ENCODE measurements around the gene TRIM8. TPM values are rescaled to one million over a fixed set of nuclear protein-coding genes. Genes with fewer than 3 reads are reported as not detected.

The TRIM8 gene
- total RNA-seq, 1 donor from 2014 or later, result 219 TPM

GRCh38 chr10:102629661-102630614, 14.3 kb upstream of the TRIM8 start:
- peak; percentile 49 for DNase-seq (ENCODE audit: low spot score)
- no peaks in the 10 kb centered on the region for H3K9me3 Mint-ChIP-seq (ENCODE audit: unreplicated experiment)
- H3K36me3 Mint-ChIP-seq (ENCODE audit: low read depth, unreplicated experiment), result peaks cover 22% of the 10 kb centered on the region
- H3K4me3 Mint-ChIP-seq (ENCODE audit: unreplicated experiment), result peak overlapping the region; percentile 79
- peaks cover 85% of the 10 kb centered on the region for H3K4me1 Mint-ChIP-seq (ENCODE audit: unreplicated experiment)
- H3K27me3 Mint-ChIP-seq (ENCODE audit: unreplicated experiment), result peaks cover 13% of the 10 kb centered on the region
- TF ChIP-seq CTCF (IDR thresholded peaks at IDR 0.05; ENCODE audit: unreplicated experiment), result no peak
- H3K27ac Mint-ChIP-seq (ENCODE audit: unreplicated experiment), result peak overlapping the region; percentile 48

- H3K4me3 Mint-ChIP-seq (ENCODE audit: unreplicated experiment), result peak overlapping the region; percentile 79
Observed at GRCh38 chr10:102630663-102631062, 13.6 kb upstream of the TRIM8 start.

GRCh38 chr10:102631525-102632393, 12.5 kb upstream of the TRIM8 start:
- H3K9me3 Mint-ChIP-seq (ENCODE audit: unreplicated experiment), result no peaks in the 10 kb centered on the region
- H3K4me1 Mint-ChIP-seq (ENCODE audit: unreplicated experiment), result peaks cover 79% of the 10 kb centered on the region
- TF ChIP-seq CTCF (IDR thresholded peaks at IDR 0.05; ENCODE audit: unreplicated experiment), result no peak
- peak overlapping the region; percentile 77 for H3K4me3 Mint-ChIP-seq (ENCODE audit: unreplicated experiment)
- DNase-seq (ENCODE audit: low spot score), result no peak
- H3K36me3 Mint-ChIP-seq (ENCODE audit: low read depth, unreplicated experiment), result peaks cover 20% of the 10 kb centered on the region
- H3K27me3 Mint-ChIP-seq (ENCODE audit: unreplicated experiment), result peaks cover 7% of the 10 kb centered on the region
- no peak overlapping the region for H3K27ac Mint-ChIP-seq (ENCODE audit: unreplicated experiment)

More at GRCh38 chr10:102630663-102631062, 13.6 kb upstream of the TRIM8 start:
- Mint-ChIP-seq H3K27ac (ENCODE audit: unreplicated experiment) (peak overlapping the region; percentile 48), H3K36me3 (ENCODE audit: low read depth, unreplicated experiment) (peaks cover 20% of the 10 kb centered on the region), H3K9me3 (ENCODE audit: unreplicated experiment) (no peaks in the 10 kb centered on the region), H3K27me3 (ENCODE audit: unreplicated experiment) (peaks cover 9% of the 10 kb centered on the region), H3K4me1 (ENCODE audit: unreplicated experiment) (peaks cover 85% of the 10 kb centered on the region)
- TF ChIP-seq CTCF (IDR thresholded peaks at IDR 0.05; ENCODE audit: unreplicated experiment), result no peak
- DNase-seq (ENCODE audit: low spot score), result no peak

GRCh38 chr10:102632394-102633111, 11.7 kb upstream of the TRIM8 start:
- Mint-ChIP-seq H3K27ac (ENCODE audit: unreplicated experiment) (no peak overlapping the region), H3K27me3 (ENCODE audit: unreplicated experiment) (peaks cover 6% of the 10 kb centered on the region), H3K9me3 (ENCODE audit: unreplicated experiment) (no peaks in the 10 kb centered on the region), H3K4me1 (ENCODE audit: unreplicated experiment) (peaks cover 74% of the 10 kb centered on the region), H3K4me3 (ENCODE audit: unreplicated experiment) (peak overlapping the region; percentile 67), H3K36me3 (ENCODE audit: low read depth, unreplicated experiment) (peaks cover 20% of the 10 kb centered on the region)
- TF ChIP-seq CTCF (IDR thresholded peaks at IDR 0.05; ENCODE audit: unreplicated experiment), result no peak
- DNase-seq (ENCODE audit: low spot score), result no peak

Data from endothelial cell (in vitro differentiated cells).